ENCODE data around the gene UTS2B. TPM values are rescaled to one million over a fixed set of nuclear protein-coding genes. Genes with fewer than 3 reads are reported as not detected.

The UTS2B gene
- total and polyA plus RNA-seq, 2 of the 13 experiments (the other 11 are each of a cell fraction or from before 2014, with no cell fraction given) = 0.03 to 0.46 TPM

GRCh38 chr3:191361456-191361855, 31.1 kb upstream of the UTS2B start:
- CTCF ChIA-PET (ENCODE audit: low intra/inter-chr PET ratio, low total read pairs) = no interaction called here
- Histone ChIP-seq H3K27me3 (ENCODE audit: control insufficient read depth in 1 of 2, insufficient read depth in 2 of 2, low read length in 2 of 2) (no peaks in the 10 kb centered on the region), H3K4me3 (replicated peaks in 1 of 3; ENCODE audit: insufficient read depth in 1 of 3, low read depth in 2 of 3, low read length in 3 of 3) (no peak overlapping the region), H3K79me2 (ENCODE audit: insufficient read depth, low read length) (peaks cover 12% of the 10 kb centered on the region), H3K4me1 (ENCODE audit: insufficient read depth, low read length) (peaks cover 20% of the 10 kb centered on the region), H3K27ac (ENCODE audit: extremely low read length, insufficient read depth, low read length) (no peak overlapping the region), H3K9me3 (ENCODE audit: low read length) (no peaks in the 10 kb centered on the region), H4K20me1 (ENCODE audit: insufficient read depth, low read length) (no peaks in the 10 kb centered on the region; the same call in 1 of the 2 replicates), H3K36me3 (replicated peaks in 1 of 2; ENCODE audit: control insufficient read depth in 1 of 2, insufficient read depth in 2 of 2, low read length in 2 of 2) (peaks cover 11 to 70% of the 10 kb centered on the region in 2 experiments), H2AFZ (ENCODE audit: low read length) (no peak overlapping the region), H3K9ac (ENCODE audit: insufficient read depth, low read depth, low read length) (no peak overlapping the region), H3K4me2 (ENCODE audit: low read depth, low read length) (no peak overlapping the region)
- no TSS peak for BruUV-seq (replicated peaks)
- in situ Hi-C loops (cut with HindIII; ENCODE audit: extremely low pct_ligation_motif_present, low pct_unique_long_range_greater_than_20kb) (no loop called here), intact Hi-C loops (cut with micrococcal nuclease; ENCODE audit: unreplicated experiment) (no loop called here)
- ATAC-seq (no peak), FAIRE-seq (no peak), DNase-seq (ENCODE audit: low spot score) (no peak)
- TF ChIP-seq ELF4 (CRISPR knock-in tag; IDR thresholded peaks at IDR 0.05; ENCODE audit: borderline replicate concordance) (no peak), NR1H2 (CRISPR knock-in tag; IDR thresholded peaks at IDR 0.05; ENCODE audit: borderline replicate concordance, low read depth) (no peak), ZNF674 (CRISPR knock-in tag; IDR thresholded peaks at IDR 0.05; ENCODE audit: low read depth) (no peak), ZNF788 (CRISPR knock-in tag; IDR thresholded peaks at IDR 0.05; ENCODE audit: borderline replicate concordance) (no peak), ZNF484 (CRISPR knock-in tag; IDR thresholded peaks at IDR 0.05; ENCODE audit: borderline replicate concordance, low read depth) (no peak)
- POLR2A ChIA-PET = no interaction called here
- WGBS (ENCODE audit: low lambda C conversion rate) = 100% methylated on average over 1 of the region's 1 CpG

- intact Hi-C loops (cut with micrococcal nuclease; ENCODE audit: unreplicated experiment) = no loop called here
- H3K9ac ChIP-seq (ENCODE audit: insufficient read depth, low read depth, low read length) = no peak overlapping the region
- DNase-seq (ENCODE audit: low spot score) (no peak), FAIRE-seq (no peak), ATAC-seq (no peak)
- H3K79me2 ChIP-seq (ENCODE audit: insufficient read depth, low read length) = peaks cover 21% of the 10 kb centered on the region
- H3K4me2 ChIP-seq (ENCODE audit: low read depth, low read length) = no peak overlapping the region
- 97% methylated on average over 3 of the region's 3 CpGs for WGBS (ENCODE audit: low lambda C conversion rate)
- H4K20me1 ChIP-seq (ENCODE audit: insufficient read depth, low read length) = no peaks in the 10 kb centered on the region; the same call in 1 of the 2 replicates
- H2AFZ ChIP-seq (ENCODE audit: low read length) = no peak overlapping the region
- BruUV-seq (replicated peaks) = no TSS peak
- no peak overlapping the region for H3K27ac ChIP-seq (ENCODE audit: extremely low read length, insufficient read depth, low read length)
- in situ Hi-C loops (cut with HindIII; ENCODE audit: extremely low pct_ligation_motif_present, low pct_unique_long_range_greater_than_20kb) = no loop called here
- POLR2A ChIA-PET = no interaction called here
- no peak overlapping the region for H3K4me3 ChIP-seq (replicated peaks in 1 of 3; ENCODE audit: insufficient read depth in 1 of 3, low read depth in 2 of 3, low read length in 3 of 3)
- H3K27me3 ChIP-seq (ENCODE audit: control insufficient read depth in 1 of 2, insufficient read depth in 2 of 2, low read length in 2 of 2) = no peaks in the 10 kb centered on the region
- H3K4me1 ChIP-seq (ENCODE audit: insufficient read depth, low read length) = peaks cover 29% of the 10 kb centered on the region
- CTCF ChIA-PET (ENCODE audit: low intra/inter-chr PET ratio, low total read pairs) = no interaction called here
- H3K36me3 ChIP-seq (replicated peaks in 1 of 2; ENCODE audit: control insufficient read depth in 1 of 2, insufficient read depth in 2 of 2, low read length in 2 of 2) = peaks cover 11 to 64% of the 10 kb centered on the region in 2 experiments
- no peaks in the 10 kb centered on the region for H3K9me3 ChIP-seq (ENCODE audit: low read length)
- TF ChIP-seq ZNF451 (CRISPR knock-in tag; IDR thresholded peaks at IDR 0.05) (no peak), RNF219 (CRISPR knock-in tag; IDR thresholded peaks at IDR 0.05) (no peak), GPN1 (CRISPR knock-in tag; IDR thresholded peaks at IDR 0.05; ENCODE audit: borderline replicate concordance) (no peak), ZBTB21 (CRISPR knock-in tag; IDR thresholded peaks at IDR 0.05) (no peak), NFIB (CRISPR knock-in tag; IDR thresholded peaks at IDR 0.05; ENCODE audit: borderline replicate concordance) (no peak), NFYC (CRISPR knock-in tag; IDR thresholded peaks at IDR 0.05) (no peak), ZNF672 (CRISPR knock-in tag; IDR thresholded peaks at IDR 0.05) (no peak), ASH2L (IDR thresholded peaks at IDR 0.05; ENCODE audit: insufficient read length, low read depth, low read length) (no peak), ZNF101 (CRISPR knock-in tag; IDR thresholded peaks at IDR 0.05; ENCODE audit: borderline replicate concordance, low read depth) (no peak), SRY (CRISPR knock-in tag; IDR thresholded peaks at IDR 0.05) (no peak), ZNF580 (CRISPR knock-in tag; IDR thresholded peaks at IDR 0.05; ENCODE audit: borderline replicate concordance, low read depth) (no peak), ZMYM3 (CRISPR knock-in tag; IDR thresholded peaks at IDR 0.05) (no peak)
Measured at GRCh38 chr3:191360620-191361019, 30.3 kb upstream of the UTS2B start.
